Body of pancreas (tissue), 4 donors: Measurements from ENCODE around the gene PLEK2. TPM values are rescaled to one million over a fixed set of nuclear protein-coding genes. Genes with fewer than 3 reads are reported as not detected.

Source experiments
- ATAC-seq: fragments of 150-250 bp; one replicate; pipeline ENCODE4 v1.9.1; 2016
- DNase-seq, 4 donors: peaks; one replicate each; pipeline ENCODE4 v3.0.0-alpha.2; 2019
- H3K27ac ChIP-seq, 4 donors: fragments of 200-600 bp; sonication (generic); 1 replicate in 3 of 4; 2 replicates in 1 of 4; pipeline versions ENCODE4 v1.5.1 to v1.6.1; 2016 to 2019; ENCODE audit warnings: mild to moderate bottlenecking in 1 of 4, mixed read lengths in 1 of 4, moderate library complexity in 1 of 4
- H3K27me3 ChIP-seq, 2 donors: fragments of 200-600 bp; sonication (generic); one replicate each; pipeline ENCODE4 v1.6.0; 2016; ENCODE audit warnings: mild to moderate bottlenecking in 1 of 2
- H3K36me3 ChIP-seq, 2 donors: fragments of 200-600 bp; sonication (generic); replicated peaks in 1 of 2; 2 replicates each; pipeline ENCODE4 v1.5.1; 2016; ENCODE audit warnings: low read depth in 2 of 2; ENCODE audit not compliant: insufficient read depth in 1 of 2
- H3K4me1 ChIP-seq: fragments of 200-600 bp; sonication (generic); one replicate; pipeline ENCODE4 v1.6.0; 2016
- H3K4me3 ChIP-seq, 2 donors: fragments of 200-600 bp; sonication (generic); 1 replicate in 1 of 2; 2 replicates in 1 of 2; pipeline ENCODE4 v1.5.1; 2016 to 2019
- H3K9me3 ChIP-seq, 3 donors: fragments of 200-600 bp; sonication (generic); 1 replicate in 2 of 3; 2 replicates in 1 of 3; pipeline ENCODE4 v1.5.1; 2016
- CTCF ChIP-seq, 7 experiments: fragments of 450-650 bp in 4 of 7; fragments of 200-600 bp in 3 of 7; sonication (generic) in 3 of 7; IDR thresholded peaks; one replicate each; pipeline ENCODE4 v1.5.1; 2016 to 2019; ENCODE audit warnings: antibody characterized with exemption in 7 of 7
- POLR2A ChIP-seq, 3 donors: fragments of 450-650 bp; IDR thresholded peaks; one replicate each; pipeline ENCODE4 v1.6.1; 2016; ENCODE audit warnings: antibody characterized with exemption in 3 of 3, mild to moderate bottlenecking in 2 of 3
- WGBS, 2 donors: methylation state at CpG; one replicate each; pipeline ENCODE4 v1.1.5; 2017; 5-methylcytosine and 5-hydroxymethylcytosine counted together
- intact Hi-C: fragments of 100-400 bp; cut with DNase I; formaldehyde crosslinking; loops from one replicate; pipeline ENCODE4 v1.15.1; 2023
- total RNA-seq, 2 donors: library from RNA; depleted of rRNA; stranded (reverse); fragments of >200 nt; gene quantifications; one replicate each; pipeline ENCODE4 v1.1.0, GENCODE V29; 2016

The PLEK2 gene
- total RNA-seq, 2 donors from 2014 or later, result 7.5 to 9.2 TPM

GRCh38 chr14:67432050-67432564 is 20.1 kb upstream of the PLEK2 start:
- Histone ChIP-seq H3K4me3 (no peak overlapping the region), H3K9me3 (no peaks in the 10 kb centered on the region), H3K27me3 (no peaks in the 10 kb centered on the region), H3K36me3 (no peaks in the 10 kb centered on the region), H3K4me1 (peaks cover 31% of the 10 kb centered on the region), H3K27ac (no peak overlapping the region)
- TF ChIP-seq POLR2A (IDR thresholded peaks at IDR 0.05) (no peak), CTCF (IDR thresholded peaks at IDR 0.05) (no peak)
- intact Hi-C loops, result no loop called here
- ATAC-seq (no peak), DNase-seq (no peak)
- 74 to 80% methylated on average over 7 of the region's 7 CpGs for WGBS, 2 donors

GRCh38 chr14:67429510-67430205 is 17.7 kb upstream of the PLEK2 start:
- DNase-seq (no peak), ATAC-seq (no peak)
- Histone ChIP-seq H3K9me3 (no peaks in the 10 kb centered on the region), H3K27ac (peak overlapping the region in 2 of 4 donors; percentile 63 to 66), H3K4me3 (no peak overlapping the region), H3K27me3 (no peaks in the 10 kb centered on the region), H3K36me3 (no peaks in the 10 kb centered on the region), H3K4me1 (peaks cover 21% of the 10 kb centered on the region)
- WGBS, 2 donors, result 81 to 90% methylated on average over 9 of the region's 9 CpGs
- intact Hi-C loops, result loop anchor here (10.0 kb wide), 1 partner anchor 145 kb away; no protein-coding TSS in a partner anchor
- TF ChIP-seq CTCF (IDR thresholded peaks at IDR 0.05), result no peak
- TF ChIP-seq POLR2A (IDR thresholded peaks at IDR 0.05), result no peak

GRCh38 chr14:67428501-67429031 is 16.6 kb upstream of the PLEK2 start:
- no peaks in the 10 kb centered on the region for H3K36me3 ChIP-seq
- H3K27me3 ChIP-seq, result no peaks in the 10 kb centered on the region
- peaks cover 21% of the 10 kb centered on the region for H3K4me1 ChIP-seq
- peak; percentile 48 to 72 (median 63) for DNase-seq
- WGBS, 2 donors, result 24 to 31% methylated on average over 6 to 7 of the region's 7 CpGs
- no peaks in the 10 kb centered on the region for H3K9me3 ChIP-seq
- intact Hi-C loops, result loop anchor here (10.0 kb wide), 1 partner anchor 146 kb away; no protein-coding TSS in a partner anchor
- ATAC-seq, result peak; percentile 77
- H3K27ac ChIP-seq, result peak overlapping the region; percentile 61 to 78 (median 64)
- no peak overlapping the region for H3K4me3 ChIP-seq
- TF ChIP-seq CTCF (IDR thresholded peaks at IDR 0.05) (peak in 3 of 7 experiments; percentile 1 to 31 (median 12)), POLR2A (IDR thresholded peaks at IDR 0.05) (no peak)

- DNase-seq, result peak; percentile 83 to 88 (median 85)
- 37 to 52% methylated on average over 20 to 30 of the region's 30 CpGs for WGBS, 2 donors
- ATAC-seq, result peak; percentile 90
- Histone ChIP-seq H3K9me3 (no peaks in the 10 kb centered on the region), H3K4me1 (peaks cover 21% of the 10 kb centered on the region), H3K4me3 (no peak overlapping the region), H3K27ac (peak overlapping the region in 1 of 4 donors; percentile 63), H3K27me3 (no peaks in the 10 kb centered on the region), H3K36me3 (no peaks in the 10 kb centered on the region)
- intact Hi-C loops, result loop anchor here (10.0 kb wide), 1 partner anchor 148 kb away; no protein-coding TSS in a partner anchor
- TF ChIP-seq POLR2A (IDR thresholded peaks at IDR 0.05) (no peak), CTCF (IDR thresholded peaks at IDR 0.05) (peak; percentile 68 to 93 (median 87))
Measured at GRCh38 chr14:67426983-67427606, 15.1 kb upstream of the PLEK2 start.
